ENCODE data around the gene POLR2J.
"Not testable (repeated sequence)": the region's sequence is repeated elsewhere in the genome, so short reads cannot be mapped to it uniquely, and the experiment has no call there.

GRCh38 chr7:102503141-102503540 lies 24.4 kb upstream of the POLR2J start:
- not testable (repeated sequence) for TF ChIP-seq POLR2A (IDR thresholded peaks at IDR 0.05; ENCODE audit: low read length); GATA1 (IDR thresholded peaks at IDR 0.05; ENCODE audit: low read depth, low read length)

All from erythroblast (primary cell).